Testis (tissue), 3 donors: ENCODE results near the gene RAP1GAP2. TPM values are rescaled to one million over a fixed set of nuclear protein-coding genes. Genes with fewer than 3 reads are reported as not detected.

Experiments used
- DNase-seq: peaks from one replicate; pipeline ENCODE4 v3.0.0-alpha.2; 2019
- H3K27ac ChIP-seq, 2 donors: fragments of 200-600 bp; sonication (generic); one replicate each; pipeline ENCODE4 v1.5.1; 2019
- H3K27me3 ChIP-seq: fragments of 200-600 bp; sonication (generic); one replicate; pipeline ENCODE4 v1.5.1; 2019
- H3K36me3 ChIP-seq: fragments of 200-600 bp; sonication (generic); one replicate; pipeline ENCODE4 v1.5.1; 2017; ENCODE audit warnings: low read depth; ENCODE audit errors: missing control alignments
- H3K4me1 ChIP-seq: fragments of 200-600 bp; sonication (generic); one replicate; pipeline ENCODE4 v1.5.1; 2019
- H3K4me3 ChIP-seq, 2 donors: fragments of 200-600 bp; sonication (generic); one replicate each; pipeline ENCODE4 v1.5.1; 2017 to 2019
- H3K9me3 ChIP-seq: fragments of 200-600 bp; sonication (generic); one replicate; pipeline ENCODE4 v1.5.1; 2017
- POLR2A ChIP-seq: fragments of 450-650 bp; IDR thresholded peaks from one replicate; pipeline ENCODE4 v1.6.1; 2017; ENCODE audit warnings: antibody characterized with exemption, mild to moderate bottlenecking, moderate library complexity
- WGBS, 2 donors: methylation state at CpG; one replicate each; pipeline ENCODE4 v1.1.5; 2018; 5-methylcytosine and 5-hydroxymethylcytosine counted together
- intact Hi-C: fragments of 100-400 bp; cut with DNase I; formaldehyde crosslinking; loops from one replicate; pipeline ENCODE4 v1.15.1; 2023; ENCODE audit warnings: low total_unique reads
- polyA plus RNA-seq: library from polyadenylated mRNA; stranded (reverse); fragments of 350-450 nt; fragmentation: Illumina TruSeq; extraction: RNeasy Lipid Tissue Mini Kit (QIAGEN cat#74804); gene quantifications from one replicate; pipeline ENCODE4 v1.2.3, GENCODE V29; 2014; ENCODE audit warnings: low read depth, low replicate concordance; ENCODE audit not compliant: insufficient read depth
- total RNA-seq, 2 donors: library from RNA; depleted of rRNA; stranded (reverse); fragments of >200 nt; gene quantifications; one replicate each; pipeline ENCODE4 v1.2.3, GENCODE V29; 2016
- TF ChIP-seq, protein P1 (sequence below), 3 experiments: fragments of 450-650 bp in 2 of 3; fragments of 200-600 bp in 1 of 3; sonication (generic) in 1 of 3; IDR thresholded peaks; one replicate each; pipeline ENCODE4 v1.5.1; 2016 to 2019; ENCODE audit warnings: antibody characterized with exemption in 3 of 3, mild to moderate bottlenecking in 2 of 3, moderate library complexity in 1 of 3

The RAP1GAP2 gene
- total and polyA plus RNA-seq, 3 donors from 2014 or later: 10.4 to 21.7 (median 15.1) TPM

DNA sequence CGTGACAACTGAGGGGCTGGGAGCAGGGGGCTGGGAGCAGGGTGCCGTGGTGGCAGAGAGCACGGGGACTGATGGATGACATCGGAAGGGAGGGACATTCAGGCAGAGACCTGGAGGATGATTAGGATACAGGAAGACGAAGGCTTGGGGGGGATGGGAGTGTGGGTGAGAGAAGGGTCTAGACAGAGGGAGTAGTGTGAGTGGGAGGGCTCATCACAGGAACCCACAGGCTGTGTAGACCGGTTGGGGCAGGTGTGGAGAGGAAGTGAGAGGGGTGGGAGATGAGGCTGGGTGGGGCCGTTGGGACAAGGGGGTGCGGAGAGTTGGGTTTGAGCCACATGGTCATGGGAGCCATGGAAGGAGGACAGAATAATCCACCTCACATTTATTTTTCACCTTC is 83.8 kb downstream of the RAP1GAP2 start:
- WGBS, 2 donors: 75 to 82% methylated on average over 8 of the region's 8 CpGs
- DNase-seq: no peak
- TF ChIP-seq POLR2A: no peak
- TF ChIP-seq, protein P1, sequence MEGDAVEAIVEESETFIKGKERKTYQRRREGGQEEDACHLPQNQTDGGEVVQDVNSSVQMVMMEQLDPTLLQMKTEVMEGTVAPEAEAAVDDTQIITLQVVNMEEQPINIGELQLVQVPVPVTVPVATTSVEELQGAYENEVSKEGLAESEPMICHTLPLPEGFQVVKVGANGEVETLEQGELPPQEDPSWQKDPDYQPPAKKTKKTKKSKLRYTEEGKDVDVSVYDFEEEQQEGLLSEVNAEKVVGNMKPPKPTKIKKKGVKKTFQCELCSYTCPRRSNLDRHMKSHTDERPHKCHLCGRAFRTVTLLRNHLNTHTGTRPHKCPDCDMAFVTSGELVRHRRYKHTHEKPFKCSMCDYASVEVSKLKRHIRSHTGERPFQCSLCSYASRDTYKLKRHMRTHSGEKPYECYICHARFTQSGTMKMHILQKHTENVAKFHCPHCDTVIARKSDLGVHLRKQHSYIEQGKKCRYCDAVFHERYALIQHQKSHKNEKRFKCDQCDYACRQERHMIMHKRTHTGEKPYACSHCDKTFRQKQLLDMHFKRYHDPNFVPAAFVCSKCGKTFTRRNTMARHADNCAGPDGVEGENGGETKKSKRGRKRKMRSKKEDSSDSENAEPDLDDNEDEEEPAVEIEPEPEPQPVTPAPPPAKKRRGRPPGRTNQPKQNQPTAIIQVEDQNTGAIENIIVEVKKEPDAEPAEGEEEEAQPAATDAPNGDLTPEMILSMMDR (IDR thresholded peaks at IDR 0.05): no peak
- H3K36me3 ChIP-seq: no peaks in the 10 kb centered on the region
- H3K4me3 ChIP-seq: no peak overlapping the region
- no peak overlapping the region for H3K27ac ChIP-seq
- H3K9me3 ChIP-seq: no peaks in the 10 kb centered on the region
- H3K27me3 ChIP-seq: no peaks in the 10 kb centered on the region
- H3K4me1 ChIP-seq: no peaks in the 10 kb centered on the region
- intact Hi-C loops: no loop called here

DNA sequence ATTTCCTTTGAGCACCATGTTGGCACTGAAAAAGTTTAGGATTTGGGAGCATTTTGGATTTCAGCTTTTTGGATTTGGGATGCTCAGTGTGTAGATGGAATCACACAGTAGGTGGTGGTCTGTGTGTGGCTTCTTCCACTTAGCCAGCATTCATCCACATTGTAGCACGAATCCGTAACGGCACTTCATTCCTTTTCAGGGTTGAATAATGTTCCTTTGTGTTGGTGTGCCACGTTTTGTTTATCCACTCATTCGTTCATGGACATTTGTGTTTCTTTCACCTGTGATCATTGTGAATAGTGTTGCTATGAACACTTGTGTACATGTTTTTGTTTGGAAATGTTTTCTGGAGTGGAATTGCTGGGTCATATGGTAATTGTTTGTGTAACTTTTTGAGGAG is 85.1 kb downstream of the RAP1GAP2 start:
- H3K27me3 ChIP-seq: no peaks in the 10 kb centered on the region
- DNase-seq: no peak
- TF ChIP-seq, protein P1 (IDR thresholded peaks at IDR 0.05): no peak
- no peak for TF ChIP-seq POLR2A
- no peak overlapping the region for H3K27ac ChIP-seq
- no peaks in the 10 kb centered on the region for H3K9me3 ChIP-seq
- no peaks in the 10 kb centered on the region for H3K4me1 ChIP-seq
- H3K36me3 ChIP-seq: no peaks in the 10 kb centered on the region
- intact Hi-C loops: no loop called here
- 89 to 91% methylated on average over 5 of the region's 5 CpGs for WGBS, 2 donors
- H3K4me3 ChIP-seq: no peak overlapping the region

DNA sequence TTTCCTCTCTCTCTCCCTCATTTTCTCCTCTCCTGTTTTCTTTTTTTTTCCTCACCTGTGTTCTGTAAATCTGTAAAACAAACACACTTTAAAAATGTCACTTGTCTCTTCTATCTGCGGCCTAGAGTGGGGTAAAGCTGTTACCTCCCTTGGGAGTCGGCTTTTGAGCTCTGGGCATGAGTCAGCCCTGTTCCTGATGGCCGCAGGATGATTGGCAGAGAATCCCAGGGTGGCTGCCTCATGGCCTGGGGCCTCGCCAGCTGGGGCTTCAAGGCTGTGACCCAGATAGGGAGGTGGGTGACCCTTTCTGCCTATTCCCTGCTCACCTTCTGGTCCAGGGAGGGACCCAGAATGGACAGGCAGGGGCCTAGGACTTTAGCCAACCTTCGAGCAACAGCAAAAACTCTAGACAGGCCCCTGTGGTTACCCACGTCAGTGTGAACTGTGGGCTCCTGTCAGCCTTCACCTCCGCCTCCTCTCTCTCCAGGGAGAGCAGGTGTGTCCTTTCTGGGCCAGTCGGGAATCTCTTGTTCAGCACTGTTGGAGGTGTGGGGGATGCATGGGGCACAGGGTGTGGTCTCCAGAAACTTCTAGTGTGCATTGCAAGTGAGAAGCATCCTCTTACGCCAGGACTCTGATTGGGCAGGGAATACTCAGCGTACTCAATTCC is 87.4 kb downstream of the RAP1GAP2 start:
- WGBS, 2 donors: 81 to 83% methylated on average over 10 of the region's 10 CpGs
- no peak overlapping the region for H3K27ac ChIP-seq
- H3K27me3 ChIP-seq: no peaks in the 10 kb centered on the region
- intact Hi-C loops: no loop called here
- no peaks in the 10 kb centered on the region for H3K4me1 ChIP-seq
- no peak for DNase-seq
- no peak overlapping the region for H3K4me3 ChIP-seq
- H3K9me3 ChIP-seq: no peaks in the 10 kb centered on the region
- no peaks in the 10 kb centered on the region for H3K36me3 ChIP-seq
- TF ChIP-seq, protein P1 (IDR thresholded peaks at IDR 0.05): no peak
- no peak for TF ChIP-seq POLR2A

DNA sequence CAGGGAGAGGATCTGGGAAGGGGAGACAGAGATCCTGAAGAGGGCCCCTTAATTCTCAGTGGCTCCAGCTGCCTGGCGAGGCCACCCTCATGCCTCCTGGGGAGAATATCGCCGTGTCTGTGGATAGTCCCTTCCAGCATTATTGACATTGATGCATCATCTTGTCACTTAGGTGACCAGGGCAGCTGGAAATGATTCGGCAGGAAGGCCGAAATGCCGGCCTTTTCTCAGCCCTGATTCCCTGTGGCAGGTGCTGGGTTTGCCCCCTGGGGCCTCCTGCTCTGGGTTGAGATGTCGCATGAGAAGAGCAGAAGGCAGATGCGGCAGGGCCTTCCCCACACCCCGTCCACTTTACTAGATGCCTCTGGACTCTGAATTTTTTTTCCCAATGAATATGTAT is 89.5 kb downstream of the RAP1GAP2 start:
- no peak overlapping the region for H3K4me3 ChIP-seq
- intact Hi-C loops: no loop called here
- no peak overlapping the region for H3K27ac ChIP-seq
- DNase-seq: no peak
- no peaks in the 10 kb centered on the region for H3K27me3 ChIP-seq
- 85 to 86% methylated on average over 9 of the region's 9 CpGs for WGBS, 2 donors
- H3K36me3 ChIP-seq: no peaks in the 10 kb centered on the region
- no peaks in the 10 kb centered on the region for H3K4me1 ChIP-seq
- no peak for TF ChIP-seq POLR2A
- TF ChIP-seq, protein P1 (IDR thresholded peaks at IDR 0.05): no peak
- no peaks in the 10 kb centered on the region for H3K9me3 ChIP-seq

DNA sequence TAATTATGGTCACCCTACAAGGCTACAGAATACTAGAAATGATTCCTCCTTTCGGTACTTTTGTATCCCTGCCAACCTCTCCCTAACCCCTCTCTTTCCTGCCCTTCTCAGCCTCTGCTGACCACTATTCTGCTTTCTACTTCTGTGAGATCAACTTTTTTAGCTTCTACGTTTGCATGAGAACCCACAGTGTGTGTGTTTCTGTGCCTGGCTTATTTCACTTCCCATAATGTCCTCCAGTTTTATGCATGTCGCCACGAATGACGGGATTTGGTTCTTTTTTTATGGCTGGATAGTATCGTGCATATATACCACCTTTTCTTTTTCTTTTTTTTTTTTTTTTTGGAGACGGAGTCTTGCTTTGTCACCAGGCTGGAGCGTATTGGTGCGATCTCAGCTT is 92.1 kb downstream of the RAP1GAP2 start:
- H3K36me3 ChIP-seq: no peaks in the 10 kb centered on the region
- H3K4me1 ChIP-seq: no peaks in the 10 kb centered on the region
- H3K9me3 ChIP-seq: no peaks in the 10 kb centered on the region
- intact Hi-C loops: no loop called here
- no peak for DNase-seq
- 86 to 92% methylated on average over 9 of the region's 9 CpGs for WGBS, 2 donors
- H3K27ac ChIP-seq: no peak overlapping the region
- no peaks in the 10 kb centered on the region for H3K27me3 ChIP-seq
- no peak for TF ChIP-seq POLR2A
- TF ChIP-seq, protein P1 (IDR thresholded peaks at IDR 0.05): no peak
- no peak overlapping the region for H3K4me3 ChIP-seq
